ENCODE measurements around the gene PHKB.
"Not testable (repeated sequence)": the region's sequence is repeated elsewhere in the genome, so short reads cannot be mapped to it uniquely, and the experiment has no call there.

PHKB gene

DNA sequence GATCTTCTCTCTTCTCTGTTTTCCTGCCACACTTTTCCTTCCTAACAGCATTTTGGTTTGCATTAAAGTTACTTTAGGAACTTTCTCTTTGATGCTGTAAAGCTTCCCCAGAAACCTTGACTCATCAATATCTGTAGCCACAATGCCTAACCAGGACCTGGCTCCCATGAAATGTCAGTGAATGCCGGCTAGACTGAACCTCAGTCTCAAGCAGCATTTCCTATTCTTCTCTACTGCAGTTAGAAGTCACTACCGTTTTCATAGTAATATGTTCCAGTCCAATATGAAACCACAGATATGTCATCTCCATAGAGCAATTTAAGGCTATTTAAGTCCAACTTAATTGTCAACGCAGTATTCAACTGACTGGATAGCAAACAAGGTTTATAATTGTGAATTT is 29.2 kb upstream of the PHKB start:
- no peaks in the 10 kb centered on the region for H3K36me3 ChIP-seq (replicated peaks)
- H3K4me3 ChIP-seq (ENCODE audit: low read depth, low read length): no peak overlapping the region
- H3K27ac ChIP-seq: no peak overlapping the region
- DNase-seq: no peak
- no peaks in the 10 kb centered on the region for H3K27me3 ChIP-seq (replicated peaks)
- in situ Hi-C loops (cut with HindIII; ENCODE audit: low pct_ligation_motif_present, low sequenced_read_pairs): no loop called here
- TF ChIP-seq, protein P1, sequence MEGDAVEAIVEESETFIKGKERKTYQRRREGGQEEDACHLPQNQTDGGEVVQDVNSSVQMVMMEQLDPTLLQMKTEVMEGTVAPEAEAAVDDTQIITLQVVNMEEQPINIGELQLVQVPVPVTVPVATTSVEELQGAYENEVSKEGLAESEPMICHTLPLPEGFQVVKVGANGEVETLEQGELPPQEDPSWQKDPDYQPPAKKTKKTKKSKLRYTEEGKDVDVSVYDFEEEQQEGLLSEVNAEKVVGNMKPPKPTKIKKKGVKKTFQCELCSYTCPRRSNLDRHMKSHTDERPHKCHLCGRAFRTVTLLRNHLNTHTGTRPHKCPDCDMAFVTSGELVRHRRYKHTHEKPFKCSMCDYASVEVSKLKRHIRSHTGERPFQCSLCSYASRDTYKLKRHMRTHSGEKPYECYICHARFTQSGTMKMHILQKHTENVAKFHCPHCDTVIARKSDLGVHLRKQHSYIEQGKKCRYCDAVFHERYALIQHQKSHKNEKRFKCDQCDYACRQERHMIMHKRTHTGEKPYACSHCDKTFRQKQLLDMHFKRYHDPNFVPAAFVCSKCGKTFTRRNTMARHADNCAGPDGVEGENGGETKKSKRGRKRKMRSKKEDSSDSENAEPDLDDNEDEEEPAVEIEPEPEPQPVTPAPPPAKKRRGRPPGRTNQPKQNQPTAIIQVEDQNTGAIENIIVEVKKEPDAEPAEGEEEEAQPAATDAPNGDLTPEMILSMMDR (IDR thresholded peaks at IDR 0.05; ENCODE audit: low read depth, low read length, missing control alignments): no peak

DNA sequence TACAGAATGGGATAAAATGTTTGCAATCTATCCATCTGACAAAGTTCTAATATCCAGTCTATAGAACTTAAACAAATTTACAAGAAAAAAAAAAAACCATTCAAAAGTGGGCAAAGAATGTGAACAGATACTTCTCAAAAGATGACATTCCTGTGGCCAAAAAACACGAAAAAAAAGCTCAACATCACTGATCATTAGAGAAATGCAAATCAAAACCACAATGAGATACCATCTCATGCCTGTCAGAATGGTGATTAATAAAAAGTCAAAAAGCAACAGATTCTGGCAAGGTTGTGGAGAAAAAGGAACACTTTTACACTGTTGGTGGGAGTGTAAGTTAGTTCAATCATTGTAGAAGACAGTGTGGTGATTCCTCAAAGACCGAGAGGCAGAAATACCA is 26.9 kb upstream of the PHKB start:
- H3K36me3 ChIP-seq (replicated peaks); H3K27me3 ChIP-seq (replicated peaks); H3K27ac ChIP-seq; DNase-seq; H3K4me3 ChIP-seq (ENCODE audit: low read depth, low read length); in situ Hi-C loops (cut with HindIII; ENCODE audit: low pct_ligation_motif_present, low sequenced_read_pairs): not testable (repeated sequence)

DNA sequence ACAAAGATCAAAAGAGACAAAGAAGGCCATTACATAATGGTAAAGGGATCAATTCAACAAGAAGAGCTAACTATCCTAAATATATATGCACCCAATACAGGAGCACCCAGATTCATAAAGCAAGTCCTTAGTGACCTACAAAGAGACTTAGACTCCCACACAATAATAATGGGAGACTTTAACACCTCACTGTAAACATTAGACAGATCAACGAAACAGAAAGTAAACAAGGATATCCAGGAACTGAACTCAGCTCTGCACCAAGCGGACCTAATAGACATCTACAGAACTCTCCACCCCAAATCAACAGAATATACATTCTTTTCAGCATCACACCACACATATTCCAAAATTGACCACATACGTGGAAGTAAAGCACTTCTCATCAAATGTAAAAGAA is 21.1 kb upstream of the PHKB start:
- H3K27me3 ChIP-seq (replicated peaks); H3K36me3 ChIP-seq (replicated peaks); H3K27ac ChIP-seq; H3K4me3 ChIP-seq (ENCODE audit: low read depth, low read length); in situ Hi-C loops (cut with HindIII; ENCODE audit: low pct_ligation_motif_present, low sequenced_read_pairs); DNase-seq: not testable (repeated sequence)

DNA sequence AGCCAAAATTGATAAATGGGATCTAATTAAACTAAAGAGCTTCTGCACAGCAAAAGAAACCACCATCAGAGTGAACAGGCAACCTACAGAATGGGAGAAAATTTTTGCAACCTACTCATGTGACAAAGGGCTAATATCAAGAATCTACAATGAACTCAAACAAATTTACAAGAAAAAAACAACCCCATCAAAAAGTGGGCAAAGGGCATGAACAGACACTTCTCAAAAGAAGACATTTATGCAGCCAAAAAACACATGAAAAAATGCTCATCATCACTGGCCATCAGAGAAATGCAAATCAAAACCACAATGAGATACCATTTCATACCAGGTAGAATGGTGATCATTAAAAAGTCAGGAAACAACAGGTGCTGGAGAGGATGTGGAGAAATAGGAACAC is 18.2 kb upstream of the PHKB start:
- H3K4me3 ChIP-seq (ENCODE audit: low read depth, low read length); H3K27me3 ChIP-seq (replicated peaks); DNase-seq; in situ Hi-C loops (cut with HindIII; ENCODE audit: low pct_ligation_motif_present, low sequenced_read_pairs); H3K36me3 ChIP-seq (replicated peaks); H3K27ac ChIP-seq: not testable (repeated sequence)

DNA sequence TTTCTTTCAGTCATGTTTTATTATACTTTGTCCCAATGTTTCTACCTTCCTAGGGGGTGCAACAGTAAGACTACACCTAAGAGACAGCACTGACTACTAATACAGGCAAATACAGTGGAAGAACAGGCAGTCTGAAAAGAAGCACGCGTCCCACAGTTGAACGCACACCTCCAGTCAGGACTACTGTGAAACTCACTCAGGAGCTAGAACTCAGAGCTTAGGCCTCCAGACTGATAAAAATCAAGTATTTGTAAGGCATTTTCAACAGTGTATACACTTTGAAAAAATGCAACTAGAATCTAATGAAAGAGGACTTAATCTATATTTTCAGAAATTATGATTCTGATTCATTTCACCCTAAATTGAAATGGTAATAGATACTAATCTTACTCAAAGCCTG is 14.7 kb upstream of the PHKB start:
- TF ChIP-seq, protein P1 (IDR thresholded peaks at IDR 0.05; ENCODE audit: low read depth, low read length, missing control alignments): no peak

DNA sequence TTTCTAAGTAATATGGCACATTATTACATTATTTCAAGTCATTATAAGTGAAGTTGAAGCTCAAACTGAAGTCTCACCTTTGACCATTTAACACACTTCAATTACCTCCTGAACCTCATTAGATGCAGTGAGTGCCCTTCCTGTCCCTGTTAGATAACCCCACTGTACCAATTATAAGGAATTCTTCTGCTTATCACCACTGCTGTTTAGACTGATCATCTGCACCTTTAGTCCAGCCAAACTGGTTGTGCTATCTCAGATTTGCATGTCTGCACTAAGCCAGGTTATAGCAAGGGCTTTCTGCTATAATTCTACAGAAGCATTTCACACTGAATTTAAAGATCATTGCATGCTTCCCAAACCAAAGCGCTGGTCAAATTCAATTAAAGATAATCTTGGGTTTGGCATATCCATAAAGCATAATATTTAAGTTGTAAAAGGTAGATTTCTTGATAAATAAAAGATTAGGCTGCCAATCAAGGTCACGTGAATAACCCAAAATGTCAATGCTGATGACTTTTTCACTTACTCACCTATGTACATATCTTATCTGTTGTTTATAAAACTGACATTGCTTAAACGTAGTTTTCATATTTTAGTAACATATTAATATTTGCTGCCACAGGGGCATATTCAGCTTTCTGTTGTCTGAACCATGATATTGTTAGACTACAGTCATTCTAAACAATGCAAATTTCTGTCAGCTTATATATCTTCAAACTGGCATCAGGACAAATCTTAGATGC is 12.1 kb upstream of the PHKB start:
- TF ChIP-seq, protein P1 (IDR thresholded peaks at IDR 0.05; ENCODE audit: low read depth, low read length, missing control alignments): no peak
- in situ Hi-C loops (cut with HindIII; ENCODE audit: low pct_ligation_motif_present, low sequenced_read_pairs): no loop called here
- Histone ChIP-seq H3K27me3 (replicated peaks) (no peaks in the 10 kb centered on the region), H3K4me3 (ENCODE audit: low read depth, low read length) (no peak overlapping the region), H3K36me3 (replicated peaks) (peaks cover 3% of the 10 kb centered on the region), H3K27ac (no peak overlapping the region)
- DNase-seq: no peak

More for the DNA sequence above, 14.7 kb upstream of the PHKB start:
- in situ Hi-C loops (cut with HindIII; ENCODE audit: low pct_ligation_motif_present, low sequenced_read_pairs): no loop called here
- no peak overlapping the region for H3K4me3 ChIP-seq (ENCODE audit: low read depth, low read length)
- no peak for DNase-seq
- no peak overlapping the region for H3K27ac ChIP-seq
- H3K36me3 ChIP-seq (replicated peaks): peaks cover 3% of the 10 kb centered on the region
- H3K27me3 ChIP-seq (replicated peaks): no peaks in the 10 kb centered on the region

DNA sequence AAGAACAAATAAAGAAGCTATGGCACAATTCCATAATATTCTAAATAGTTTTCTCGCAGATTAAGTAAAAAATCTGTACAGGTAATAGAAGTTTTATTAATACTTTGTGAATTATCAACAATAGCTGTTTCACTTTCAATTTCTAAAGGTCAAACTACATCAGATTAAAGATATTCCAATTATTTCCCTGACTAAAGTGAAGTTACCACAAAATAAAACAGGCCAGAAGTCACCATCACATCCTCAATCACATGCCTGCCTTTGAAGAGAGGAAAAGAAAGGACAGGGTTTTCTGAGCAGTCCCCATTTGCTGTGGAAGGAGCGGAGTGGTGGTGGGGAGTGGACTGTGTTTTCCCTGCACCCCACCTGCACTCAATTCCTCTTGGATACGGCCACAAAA is 11.3 kb upstream of the PHKB start:
- in situ Hi-C loops (cut with HindIII; ENCODE audit: low pct_ligation_motif_present, low sequenced_read_pairs): no loop called here
- no peaks in the 10 kb centered on the region for H3K27me3 ChIP-seq (replicated peaks)
- peaks cover 3% of the 10 kb centered on the region for H3K36me3 ChIP-seq (replicated peaks)
- TF ChIP-seq, protein P1 (IDR thresholded peaks at IDR 0.05; ENCODE audit: low read depth, low read length, missing control alignments): no peak
- H3K4me3 ChIP-seq (ENCODE audit: low read depth, low read length): no peak overlapping the region
- no peak for DNase-seq
- no peak overlapping the region for H3K27ac ChIP-seq

Measured in brain microvascular endothelial cell (primary cell).